Right renal cortex interstitium (tissue), 3 donors: Measurements from ENCODE around the gene PYGO2. TPM values are rescaled to one million over a fixed set of nuclear protein-coding genes. Genes with fewer than 3 reads are reported as not detected.
A peak's percentile ranks its signal among the peaks of the same experiment; 100 is the strongest.
"Not testable (repeated sequence)": the region's sequence is repeated elsewhere in the genome, so short reads cannot be mapped to it uniquely, and the experiment has no call there.

Source experiments
- DNase-seq, 3 donors: peaks; one replicate each; pipeline ENCODE4 v3.0.0-alpha.2; 2013; ENCODE audit warnings: low read depth in 3 of 3, low spot score in 2 of 3
- polyA plus RNA-seq, 3 donors: library from polyadenylated mRNA; unstranded; fragments of 120-200 nt; gene quantifications; one replicate each; pipeline ENCODE4 v1.2.1, GENCODE V29; 2013; ENCODE audit not compliant: insufficient read length in 3 of 3

The PYGO2 gene
- polyA plus RNA-seq, 3 donors = 41.8 to 46.5 (median 42.6) TPM

GRCh38 chr1:154983776-154984466 is 22.3 kb upstream of the PYGO2 start:
- no peak for DNase-seq

GRCh38 chr1:154982897-154983648 is 21.5 kb upstream of the PYGO2 start, which contains the start of gene FLAD1:
TSS of gene FLAD1 (plus strand) at chr1:154983344. CDS start at chr1:154983695, 351 bp downstream.
- DNase-seq = peak; percentile 98 to 100 (median 99)

- DNase-seq = no peak
Observed at GRCh38 chr1:154982341-154982740, 20.8 kb upstream of the PYGO2 start.

GRCh38 chr1:154978360-154978759 is 16.8 kb upstream of the PYGO2 start:
- no peak for DNase-seq

- not testable (repeated sequence) for DNase-seq
Observed at GRCh38 chr1:154977762-154978161, 16.2 kb upstream of the PYGO2 start.

- no peak for DNase-seq
Observed at GRCh38 chr1:154975409-154976059, 14.0 kb upstream of the PYGO2 start.

GRCh38 chr1:154974808-154975408 is 13.3 kb upstream of the PYGO2 start:
- DNase-seq = peak; percentile 95 to 99 (median 99)

GRCh38 chr1:154974102-154974807 is 12.7 kb upstream of the PYGO2 start, which contains the start of gene CKS1B:
TSS of gene CKS1B (plus strand) at chr1:154974681. CDS start at chr1:154974746, 65 bp downstream.
- DNase-seq = peak; percentile 97 to 99 (median 99)

- peak; percentile 86 to 93 (median 91) for DNase-seq
Observed at GRCh38 chr1:154973344-154974101, 11.9 kb upstream of the PYGO2 start.

- DNase-seq = no peak
Observed at GRCh38 chr1:154972517-154973343, 11.1 kb upstream of the PYGO2 start.

- no peak for DNase-seq
Observed at GRCh38 chr1:154972213-154972516, 10.6 kb upstream of the PYGO2 start.

- DNase-seq = no peak
Observed at GRCh38 chr1:154971341-154971998, 9.9 kb upstream of the PYGO2 start.

- peak in 1 of 3 donors; percentile 60 for DNase-seq
Observed at GRCh38 chr1:154970631-154971340, 9.2 kb upstream of the PYGO2 start, which contains the start of gene SHC1. TSS of gene SHC1 (minus strand) at chr1:154970747. CDS start at chr1:154970526, 221 bp downstream.

GRCh38 chr1:154969860-154970452 is 8.4 kb upstream of the PYGO2 start:
- no peak for DNase-seq

GRCh38 chr1:154969246-154969645 is 7.7 kb upstream of the PYGO2 start:
- no peak for DNase-seq

GRCh38 chr1:154968731-154969130 is 7.1 kb upstream of the PYGO2 start:
- no peak for DNase-seq

GRCh38 chr1:154967331-154967950 is 5.9 kb upstream of the PYGO2 start:
- no peak for DNase-seq
